ENCODE results near the gene NEMP2. TPM values are rescaled to one million over a fixed set of nuclear protein-coding genes. Genes with fewer than 3 reads are reported as not detected.

NEMP2 gene
- total RNA-seq, 1 donor from 2014 or later = 8.0 TPM

DNA sequence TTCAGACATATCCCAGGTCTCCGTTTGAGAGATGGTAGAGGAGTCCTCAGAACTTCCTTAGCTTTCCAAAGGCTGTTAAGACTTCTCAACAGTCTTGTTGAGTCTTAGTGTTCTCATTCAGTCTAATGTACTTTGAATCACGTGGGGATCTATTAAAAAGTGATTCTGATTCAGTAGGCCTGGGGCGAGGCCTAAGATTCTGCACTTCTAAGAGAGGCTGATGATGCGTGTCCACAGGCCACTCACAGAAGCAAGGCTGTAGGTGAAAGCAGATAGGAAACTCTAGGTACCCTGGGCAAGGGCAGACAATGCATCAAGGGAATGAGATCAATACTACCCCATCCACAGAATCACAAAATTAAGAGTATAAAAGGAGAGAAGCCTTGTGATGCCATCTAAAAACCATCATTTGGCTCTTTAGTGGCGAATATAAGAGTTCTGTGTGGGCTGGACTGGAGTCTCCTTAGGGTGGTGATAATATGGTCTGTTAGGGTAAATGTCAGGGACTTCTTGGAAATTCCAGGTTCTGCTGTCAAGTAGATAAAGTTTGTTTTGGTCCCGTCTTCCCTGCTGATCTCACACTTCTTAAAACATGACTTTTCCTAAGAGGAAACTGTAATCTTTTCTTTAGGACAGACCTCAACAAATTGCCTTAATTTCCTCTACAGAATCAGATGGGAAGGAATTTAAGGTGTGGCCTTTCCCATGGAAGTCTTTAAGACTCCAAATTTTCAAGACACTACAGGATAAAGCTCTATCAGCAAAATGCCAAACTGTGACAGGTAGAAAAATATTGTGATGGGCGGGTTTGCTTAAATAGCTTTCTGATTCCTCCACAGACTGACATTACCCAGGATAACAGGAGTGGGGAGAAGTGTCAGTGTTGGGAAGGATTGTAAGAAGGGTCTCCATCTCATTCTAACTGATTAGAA, 45.7 kb upstream of the NEMP2 start:
- Histone ChIP-seq H3K36me3 (no peaks in the 10 kb centered on the region), H3K4me3 (no peak overlapping the region), H3K27me3 (no peaks in the 10 kb centered on the region), H3K27ac (no peak overlapping the region), H3K4me1 (peaks cover 11% of the 10 kb centered on the region), H3K9me3 (no peaks in the 10 kb centered on the region)
- DNase-seq (no peak), ATAC-seq (no peak)
- intact Hi-C loops (cut with DNase I) = no loop called here
- TF ChIP-seq, protein P1, sequence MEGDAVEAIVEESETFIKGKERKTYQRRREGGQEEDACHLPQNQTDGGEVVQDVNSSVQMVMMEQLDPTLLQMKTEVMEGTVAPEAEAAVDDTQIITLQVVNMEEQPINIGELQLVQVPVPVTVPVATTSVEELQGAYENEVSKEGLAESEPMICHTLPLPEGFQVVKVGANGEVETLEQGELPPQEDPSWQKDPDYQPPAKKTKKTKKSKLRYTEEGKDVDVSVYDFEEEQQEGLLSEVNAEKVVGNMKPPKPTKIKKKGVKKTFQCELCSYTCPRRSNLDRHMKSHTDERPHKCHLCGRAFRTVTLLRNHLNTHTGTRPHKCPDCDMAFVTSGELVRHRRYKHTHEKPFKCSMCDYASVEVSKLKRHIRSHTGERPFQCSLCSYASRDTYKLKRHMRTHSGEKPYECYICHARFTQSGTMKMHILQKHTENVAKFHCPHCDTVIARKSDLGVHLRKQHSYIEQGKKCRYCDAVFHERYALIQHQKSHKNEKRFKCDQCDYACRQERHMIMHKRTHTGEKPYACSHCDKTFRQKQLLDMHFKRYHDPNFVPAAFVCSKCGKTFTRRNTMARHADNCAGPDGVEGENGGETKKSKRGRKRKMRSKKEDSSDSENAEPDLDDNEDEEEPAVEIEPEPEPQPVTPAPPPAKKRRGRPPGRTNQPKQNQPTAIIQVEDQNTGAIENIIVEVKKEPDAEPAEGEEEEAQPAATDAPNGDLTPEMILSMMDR (IDR thresholded peaks at IDR 0.05) = no peak

DNA sequence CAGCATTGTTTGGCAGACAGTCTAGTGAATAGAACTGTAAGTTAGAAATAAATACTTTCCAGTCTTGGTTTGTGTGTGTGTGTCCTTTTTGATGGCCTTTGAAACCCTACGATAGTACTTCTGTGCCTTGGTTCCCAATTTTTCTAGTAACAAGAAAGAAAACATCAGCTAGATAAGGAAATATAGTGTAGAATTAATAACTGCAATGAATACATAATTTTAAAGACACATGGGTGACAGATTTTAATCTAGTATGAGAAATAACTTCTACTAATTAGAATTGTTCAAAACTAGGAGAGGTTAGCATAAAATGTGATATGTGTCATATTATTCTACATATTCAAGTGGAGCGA, 44.5 kb upstream of the NEMP2 start:
- Histone ChIP-seq H3K27ac (no peak overlapping the region), H3K27me3 (no peaks in the 10 kb centered on the region), H3K9me3 (no peaks in the 10 kb centered on the region), H3K4me3 (no peak overlapping the region), H3K36me3 (no peaks in the 10 kb centered on the region), H3K4me1 (peaks cover 11% of the 10 kb centered on the region)
- no peak for ATAC-seq
- TF ChIP-seq, protein P1 (IDR thresholded peaks at IDR 0.05) = no peak
- intact Hi-C loops (cut with DNase I) = no loop called here
- DNase-seq = no peak

DNA sequence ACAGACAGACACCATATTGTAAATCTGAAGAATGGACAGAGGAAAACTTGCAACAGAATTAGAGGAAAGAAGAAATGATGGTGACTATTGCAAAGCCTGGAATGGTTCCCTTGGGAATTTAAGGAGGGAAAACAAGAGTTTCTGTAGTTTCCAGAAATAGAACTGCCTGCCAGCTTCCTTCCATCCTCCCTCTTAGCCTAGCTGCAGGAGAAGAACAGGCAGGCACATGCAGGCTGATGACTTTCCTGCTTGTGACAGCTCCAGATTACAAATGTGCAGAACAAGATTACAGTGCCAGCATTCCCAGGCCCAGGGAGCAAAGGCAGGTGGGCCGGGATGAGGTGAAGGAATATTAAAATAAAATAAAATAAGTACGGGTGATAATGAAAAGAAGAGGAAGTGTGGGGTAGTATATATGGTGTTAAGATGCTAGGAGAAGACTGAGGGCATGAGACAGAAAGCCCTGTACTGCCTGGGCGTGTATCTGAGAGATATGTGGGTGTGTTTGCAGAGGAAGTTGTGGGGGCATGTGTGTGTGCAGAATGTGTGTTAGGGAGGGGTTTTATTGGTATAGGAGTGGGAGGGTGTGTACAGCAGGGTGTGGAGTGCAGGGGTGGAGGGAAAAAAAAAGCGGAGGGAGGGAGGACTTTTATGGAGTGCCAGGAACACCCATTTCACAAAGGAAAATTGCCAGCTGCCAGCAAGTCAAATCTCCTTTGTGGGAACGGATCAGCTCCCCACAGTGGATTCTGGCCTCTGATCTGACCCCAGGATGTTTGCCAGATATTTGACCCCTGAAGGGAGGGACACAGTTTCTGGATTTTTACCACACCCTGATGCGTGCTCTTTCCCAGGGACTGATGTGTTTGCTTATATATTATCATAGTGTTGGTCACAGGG, 43.9 kb upstream of the NEMP2 start:
- DNase-seq (no peak), ATAC-seq (peak; percentile 59)
- Histone ChIP-seq H3K9me3 (no peaks in the 10 kb centered on the region), H3K27ac (no peak overlapping the region), H3K4me1 (peaks cover 11% of the 10 kb centered on the region), H3K36me3 (no peaks in the 10 kb centered on the region), H3K4me3 (no peak overlapping the region), H3K27me3 (no peaks in the 10 kb centered on the region)
- TF ChIP-seq, protein P1 (IDR thresholded peaks at IDR 0.05) = no peak
- intact Hi-C loops (cut with DNase I) = no loop called here

DNA sequence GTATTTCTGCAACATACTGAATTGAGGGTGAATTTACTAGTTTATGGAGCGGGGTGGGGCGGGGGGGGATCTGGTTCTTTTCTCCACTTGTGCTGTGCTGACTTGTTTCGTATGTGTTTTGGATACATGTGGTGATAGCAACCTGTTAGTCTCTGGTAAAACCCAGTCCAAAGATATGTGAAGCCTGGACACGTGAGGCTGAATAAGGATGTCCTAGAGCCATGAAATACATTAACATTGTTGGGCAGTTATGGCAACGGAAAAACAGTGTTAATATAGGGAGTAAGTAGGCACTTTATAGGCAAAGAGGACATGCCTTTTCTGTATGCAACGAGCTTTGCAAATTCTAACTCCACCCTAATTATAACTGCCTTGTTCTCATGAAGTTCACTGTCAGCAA, 42.1 kb upstream of the NEMP2 start:
- no peak overlapping the region for H3K27ac ChIP-seq

DNA sequence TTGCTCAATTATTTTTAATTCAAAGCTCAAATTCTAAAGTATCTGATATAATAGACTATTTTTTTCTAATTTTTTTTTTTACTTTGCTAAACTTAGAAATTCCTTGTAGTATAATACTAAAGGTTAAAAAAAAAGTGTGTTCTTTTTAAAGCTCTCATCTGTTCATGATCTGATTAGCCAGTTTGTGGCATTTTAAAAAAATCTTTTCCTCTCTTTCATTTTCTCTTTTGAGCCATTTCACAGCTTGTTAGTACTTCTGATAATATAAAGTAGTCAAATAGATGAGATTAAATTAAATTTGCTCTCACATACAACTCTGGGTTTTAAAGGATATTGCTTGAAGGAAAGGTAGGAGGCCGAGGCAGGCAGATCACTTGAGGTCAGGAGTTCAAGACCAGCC, 40.7 kb upstream of the NEMP2 start:
- Histone ChIP-seq H3K4me1 (peaks cover 11% of the 10 kb centered on the region), H3K27me3 (no peaks in the 10 kb centered on the region), H3K36me3 (no peaks in the 10 kb centered on the region), H3K4me3 (no peak overlapping the region), H3K27ac (no peak overlapping the region), H3K9me3 (no peaks in the 10 kb centered on the region)
- no peak for ATAC-seq
- DNase-seq = no peak
- intact Hi-C loops (cut with DNase I) = no loop called here
- TF ChIP-seq, protein P1 (IDR thresholded peaks at IDR 0.05) = no peak

More for the DNA sequence above, 42.1 kb upstream of the NEMP2 start:
- no peaks in the 10 kb centered on the region for H3K27me3 ChIP-seq
- H3K4me3 ChIP-seq = no peak overlapping the region
- no peaks in the 10 kb centered on the region for H3K36me3 ChIP-seq
- ATAC-seq (no peak), DNase-seq (no peak)
- peaks cover 11% of the 10 kb centered on the region for H3K4me1 ChIP-seq
- intact Hi-C loops (cut with DNase I) = no loop called here
- TF ChIP-seq, protein P1 (IDR thresholded peaks at IDR 0.05) = no peak
- no peaks in the 10 kb centered on the region for H3K9me3 ChIP-seq

Measured in upper lobe of right lung (tissue), 1 donor.